CD4-positive, alpha-beta T cell treated with Interleukin-6 at 100 ng/mL for 8 hours (primary cell): ENCODE data around the gene PAK4.
"Not testable (repeated sequence)": the region's sequence is repeated elsewhere in the genome, so short reads cannot be mapped to it uniquely, and the experiment has no call there.

Experiments used
- DNase-seq: peaks from one replicate; pipeline ENCODE4 v3.0.0-alpha.2; 2020; ENCODE audit warnings: mixed read lengths, low spot score

The PAK4 gene

DNA sequence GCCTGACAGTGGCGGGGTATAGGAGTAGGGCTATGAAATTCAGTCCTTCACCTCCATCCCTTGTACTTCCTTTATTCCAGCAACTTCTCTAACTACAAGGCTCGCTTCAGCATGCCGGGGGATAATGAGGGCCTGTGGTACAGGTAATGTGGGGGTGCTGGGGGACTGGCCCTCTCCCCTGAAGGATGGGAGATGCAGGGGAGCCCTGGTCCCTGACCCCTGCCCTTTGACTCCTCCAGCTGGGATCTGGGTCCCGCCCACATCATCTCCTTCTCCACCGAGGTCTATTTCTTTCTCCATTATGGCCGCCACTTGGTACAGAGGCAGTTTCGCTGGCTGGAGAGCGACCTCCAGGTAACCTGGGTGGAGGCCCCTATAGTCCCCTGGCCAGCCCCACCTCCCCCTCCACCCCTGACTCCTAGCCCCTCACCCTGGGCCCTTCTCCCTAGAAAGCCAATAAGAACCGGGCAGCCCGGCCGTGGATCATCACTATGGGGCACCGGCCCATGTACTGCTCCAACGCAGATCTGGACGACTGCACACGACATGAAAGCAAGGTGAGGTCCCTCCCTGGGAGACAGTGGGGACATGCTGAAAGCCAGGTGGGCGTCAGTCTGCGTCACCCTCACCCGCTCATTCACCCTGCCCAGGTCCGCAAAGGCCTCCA is 25.0 kb upstream of the PAK4 start:
- DNase-seq = no peak

DNA sequence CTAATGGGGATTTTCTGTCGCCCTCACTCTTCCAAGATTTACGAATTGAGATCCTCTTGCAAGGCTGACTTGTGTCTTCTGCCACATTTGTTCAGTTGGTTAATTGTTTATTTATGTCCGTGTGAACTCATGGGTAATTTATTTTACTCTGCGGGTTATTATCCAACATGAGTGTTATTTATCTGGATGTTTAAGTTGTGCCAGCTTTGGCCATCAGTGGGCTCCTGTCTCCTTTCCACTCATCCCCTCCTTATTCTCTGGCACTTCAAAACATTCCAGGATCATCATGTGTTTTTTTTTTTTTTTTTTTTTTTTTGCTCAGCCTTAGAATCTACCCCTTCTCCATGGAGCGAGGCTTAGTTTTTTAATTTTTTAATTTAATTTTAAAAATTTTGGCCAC is 22.4 kb upstream of the PAK4 start:
- DNase-seq = no peak

DNA sequence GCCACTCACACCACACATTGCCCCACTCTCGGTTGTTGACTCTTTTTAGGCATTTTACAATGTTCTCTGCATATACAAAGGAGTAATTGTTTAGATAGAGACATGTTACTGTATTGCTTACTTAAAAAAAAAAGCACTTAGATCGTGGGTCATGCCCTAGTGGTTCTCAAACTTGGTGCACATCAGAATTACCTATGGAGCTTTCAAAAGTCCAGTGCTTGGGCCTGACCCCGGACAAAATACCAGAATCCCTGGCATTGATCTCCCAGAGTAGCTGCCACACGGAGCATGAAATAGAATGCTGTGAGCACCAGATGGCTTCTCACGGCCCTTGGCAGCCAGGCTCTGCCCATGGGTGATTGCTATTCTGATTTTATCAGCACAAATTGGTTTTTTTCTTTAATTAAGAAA is 21.4 kb upstream of the PAK4 start:
- DNase-seq = no peak

DNA sequence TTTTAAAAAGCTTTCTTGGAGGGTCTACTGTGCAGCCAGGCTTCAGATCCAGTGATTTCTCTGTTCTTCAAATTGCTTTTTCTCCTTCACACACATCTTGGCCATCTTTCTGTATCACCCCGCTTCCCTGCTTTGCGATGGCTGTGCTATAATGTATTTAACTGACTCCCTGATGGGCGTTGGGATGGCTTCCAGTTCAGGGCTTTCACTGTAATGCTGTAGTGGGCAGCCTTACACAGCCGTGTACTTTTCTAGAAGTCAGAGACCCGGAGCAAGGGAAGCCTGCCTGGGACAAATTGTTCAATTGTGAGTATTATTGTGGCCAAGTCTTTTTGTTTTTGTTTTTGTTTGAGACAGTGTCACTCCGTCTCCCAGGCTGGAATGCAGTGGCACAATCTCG is 19.4 kb upstream of the PAK4 start:
- no peak for DNase-seq

DNA sequence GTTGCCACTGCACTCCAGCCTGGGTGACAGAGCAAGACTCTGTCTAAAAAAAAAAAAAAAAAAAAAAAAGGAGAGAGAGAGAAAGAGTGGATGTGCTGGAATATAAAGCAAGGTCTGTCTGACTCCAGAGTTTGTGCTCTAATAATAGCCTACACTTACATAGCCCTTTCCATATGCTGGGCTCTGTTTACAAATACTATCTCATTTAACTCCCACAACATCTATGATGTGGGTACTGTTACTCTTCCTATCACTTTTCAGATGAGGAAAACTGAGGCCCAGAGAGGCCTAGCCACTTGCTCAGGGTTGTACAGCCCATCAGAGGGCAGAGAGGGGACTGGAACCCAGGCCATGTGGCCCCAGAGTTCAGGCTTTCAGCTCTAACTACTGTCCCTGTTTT is 15.9 kb upstream of the PAK4 start:
- no peak for DNase-seq

DNA sequence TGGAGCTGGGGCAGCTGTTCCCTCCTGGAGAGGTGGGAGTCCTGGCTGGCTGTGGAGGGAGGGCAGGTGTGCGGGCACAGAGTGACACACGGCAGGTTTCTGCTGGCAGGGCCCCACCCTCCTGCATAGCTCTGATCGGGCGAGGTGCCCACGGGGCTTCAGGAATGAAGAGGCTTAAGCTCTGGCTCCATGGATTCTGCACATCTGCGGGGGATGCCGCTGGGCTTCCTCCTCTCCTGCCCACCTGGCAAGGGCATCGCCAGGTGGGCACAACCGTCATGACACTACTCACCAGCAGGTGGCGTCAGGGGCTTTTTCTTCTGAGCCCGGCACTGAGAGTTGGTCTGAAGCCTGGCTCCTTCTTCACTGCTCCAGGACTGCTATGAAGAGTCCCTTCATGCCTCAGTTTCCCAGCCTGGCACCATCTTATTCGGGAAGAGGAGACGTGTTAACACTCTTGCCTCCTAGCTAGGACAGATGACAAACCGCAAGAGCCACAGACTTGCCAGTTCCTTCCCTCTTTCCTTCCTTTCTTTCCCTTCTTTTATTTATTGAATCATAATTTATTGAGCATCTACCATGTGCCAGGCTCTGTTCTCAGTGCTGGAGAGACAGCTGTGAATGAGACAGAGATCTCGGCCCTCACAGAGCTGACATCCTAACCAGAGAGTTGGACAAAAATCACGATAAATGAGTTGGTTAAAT is 15.2 kb upstream of the PAK4 start:
- DNase-seq = peak; percentile 64

DNA sequence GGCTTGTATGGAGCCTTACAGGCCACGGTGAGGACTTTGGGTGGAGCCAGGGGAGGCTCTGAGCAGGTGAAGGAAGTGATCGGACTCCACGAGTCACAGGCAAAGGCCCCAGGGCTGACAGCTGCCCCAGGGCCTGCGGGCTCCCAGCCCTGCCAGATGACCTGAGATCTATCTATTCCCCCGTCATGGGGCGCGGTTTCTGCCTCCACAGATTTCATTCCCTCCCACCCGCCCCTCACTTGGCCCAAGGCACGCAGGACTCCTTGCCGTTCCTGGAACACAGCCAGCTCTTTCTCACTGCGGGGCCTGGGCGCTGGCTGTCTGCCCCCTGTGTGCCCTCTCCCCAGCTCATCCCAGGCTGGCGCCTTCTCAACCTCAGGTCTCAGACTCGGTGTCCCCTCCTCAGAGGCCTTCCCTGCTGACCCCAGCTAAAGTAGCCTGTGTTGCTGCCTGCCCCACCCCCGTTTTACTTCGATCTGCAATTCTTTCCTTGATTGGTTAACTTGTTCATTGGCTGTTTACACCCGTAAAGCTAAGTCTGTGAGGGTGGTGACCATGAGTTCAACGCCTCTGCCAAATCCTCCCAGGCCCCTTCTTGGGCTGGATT is 13.9 kb upstream of the PAK4 start:
- DNase-seq = no peak

DNA sequence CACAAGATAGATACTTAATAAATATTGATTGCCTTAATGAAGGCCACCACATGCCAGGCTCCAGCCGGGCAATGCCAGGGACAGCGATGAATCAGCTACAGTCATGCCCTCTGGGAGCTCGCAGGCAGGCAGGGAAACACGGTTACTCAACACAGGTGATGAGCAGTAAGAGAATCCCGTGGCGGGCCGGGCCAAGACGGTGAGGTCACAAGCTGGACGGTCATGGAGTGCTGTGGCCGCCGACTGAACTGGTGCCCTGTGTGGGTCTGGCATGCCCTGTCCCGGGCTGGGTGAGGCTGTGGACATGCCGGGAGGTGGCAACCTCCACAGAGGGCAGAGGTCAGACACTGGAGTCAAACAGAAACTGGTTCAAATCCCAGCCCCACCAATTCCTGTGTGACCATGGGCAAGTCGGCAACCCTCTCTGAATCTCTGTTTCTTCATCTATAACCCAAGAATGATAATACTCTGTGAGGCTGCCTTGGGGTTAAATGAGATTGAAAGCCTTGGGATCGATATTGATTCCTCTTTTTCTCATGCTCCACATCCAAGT is 13.2 kb upstream of the PAK4 start:
- DNase-seq = no peak

DNA sequence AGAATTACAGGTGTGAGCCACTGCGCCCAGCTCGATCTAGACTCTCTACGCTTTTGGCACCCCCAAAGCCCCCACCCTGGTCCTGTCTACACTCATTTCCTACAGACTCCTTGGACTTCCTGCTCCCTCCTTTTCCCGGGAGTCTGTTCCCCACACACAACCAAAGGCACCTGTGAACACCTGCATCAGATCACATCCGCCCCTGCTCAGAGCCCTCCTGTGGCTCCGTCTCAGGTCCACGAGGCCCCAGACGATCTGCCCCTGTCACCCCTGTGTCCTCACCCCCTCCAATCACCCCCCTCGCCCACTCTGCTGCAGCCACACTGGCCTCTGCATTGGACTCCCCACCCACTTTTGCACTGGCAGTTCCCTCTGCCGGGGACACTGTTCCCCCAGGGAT is 12.4 kb upstream of the PAK4 start:
- DNase-seq = no peak

DNA sequence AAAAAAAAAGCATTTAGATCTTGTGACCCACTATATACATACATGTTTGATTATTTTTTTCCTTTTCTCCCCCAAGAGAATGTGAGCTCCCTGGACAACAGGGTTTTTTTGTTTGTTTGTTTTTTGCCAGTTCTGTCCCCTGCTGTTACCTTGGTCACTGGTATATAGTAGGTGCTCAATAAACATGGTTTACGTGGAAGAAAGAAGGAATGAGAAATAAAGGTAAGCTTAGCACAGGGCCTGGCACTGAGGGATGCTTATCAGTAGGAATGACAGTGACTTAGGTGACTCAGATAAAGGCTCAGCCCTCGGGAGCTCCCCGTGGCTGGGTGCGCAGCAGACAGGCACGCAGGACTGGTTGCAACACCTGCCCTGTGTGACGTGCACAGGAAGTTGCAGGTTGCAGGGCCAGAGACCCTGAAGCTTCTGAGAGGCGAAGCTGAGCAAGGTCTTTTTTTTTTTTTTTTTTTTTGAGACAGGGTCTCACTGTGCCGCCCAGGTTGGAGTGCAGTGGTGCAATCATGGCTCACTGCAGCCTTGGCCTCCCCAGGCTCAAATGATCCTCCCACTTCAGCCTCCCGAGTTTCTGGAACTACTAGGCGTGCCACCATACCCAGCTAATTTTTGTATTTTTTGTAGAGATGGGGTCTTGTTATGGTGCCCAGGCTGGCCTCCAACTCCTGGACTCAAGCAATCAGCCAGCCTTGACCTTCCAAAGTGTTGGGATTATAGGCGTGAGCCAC is 10.3 kb upstream of the PAK4 start:
- no peak for DNase-seq

DNA sequence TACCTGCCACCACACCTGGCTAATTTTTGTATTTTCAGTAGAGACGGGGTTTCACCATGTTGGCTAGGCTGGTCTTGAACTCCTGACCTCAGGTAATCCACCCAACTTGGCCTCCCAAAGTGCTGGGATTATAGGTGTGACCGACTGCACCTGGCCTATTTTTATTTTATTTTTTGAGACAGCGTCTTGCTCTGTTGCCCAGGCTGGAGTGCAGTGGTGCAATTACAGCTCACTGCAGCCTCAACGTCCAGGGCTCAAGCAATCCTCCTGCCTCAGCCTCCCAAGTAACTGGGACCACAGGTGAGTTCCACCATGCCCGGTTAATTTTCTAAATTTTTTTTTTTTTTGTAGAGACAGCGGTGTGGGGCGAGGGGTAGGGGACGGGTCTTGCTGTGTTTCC is 8.6 kb upstream of the PAK4 start:
- DNase-seq = not testable (repeated sequence)

DNA sequence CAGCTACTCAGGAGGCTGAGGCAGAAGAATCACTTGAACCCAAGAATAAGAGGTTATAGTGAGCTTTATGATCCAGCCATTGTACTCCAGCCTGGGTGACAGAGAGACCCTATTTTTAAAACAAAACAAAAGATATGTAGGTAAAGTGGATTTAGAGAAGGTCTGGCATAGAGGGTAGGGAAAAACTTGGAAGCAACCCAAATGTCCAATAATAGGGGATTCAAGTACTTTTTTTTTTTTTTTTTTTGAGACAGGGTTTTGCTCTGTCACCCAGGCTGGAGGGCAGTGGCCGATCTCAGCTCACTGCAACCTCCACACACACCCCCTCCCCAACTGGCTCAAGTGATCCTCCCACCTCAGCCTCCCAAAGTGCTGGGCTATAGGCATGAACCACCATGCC is 5.8 kb upstream of the PAK4 start:
- no peak for DNase-seq

DNA sequence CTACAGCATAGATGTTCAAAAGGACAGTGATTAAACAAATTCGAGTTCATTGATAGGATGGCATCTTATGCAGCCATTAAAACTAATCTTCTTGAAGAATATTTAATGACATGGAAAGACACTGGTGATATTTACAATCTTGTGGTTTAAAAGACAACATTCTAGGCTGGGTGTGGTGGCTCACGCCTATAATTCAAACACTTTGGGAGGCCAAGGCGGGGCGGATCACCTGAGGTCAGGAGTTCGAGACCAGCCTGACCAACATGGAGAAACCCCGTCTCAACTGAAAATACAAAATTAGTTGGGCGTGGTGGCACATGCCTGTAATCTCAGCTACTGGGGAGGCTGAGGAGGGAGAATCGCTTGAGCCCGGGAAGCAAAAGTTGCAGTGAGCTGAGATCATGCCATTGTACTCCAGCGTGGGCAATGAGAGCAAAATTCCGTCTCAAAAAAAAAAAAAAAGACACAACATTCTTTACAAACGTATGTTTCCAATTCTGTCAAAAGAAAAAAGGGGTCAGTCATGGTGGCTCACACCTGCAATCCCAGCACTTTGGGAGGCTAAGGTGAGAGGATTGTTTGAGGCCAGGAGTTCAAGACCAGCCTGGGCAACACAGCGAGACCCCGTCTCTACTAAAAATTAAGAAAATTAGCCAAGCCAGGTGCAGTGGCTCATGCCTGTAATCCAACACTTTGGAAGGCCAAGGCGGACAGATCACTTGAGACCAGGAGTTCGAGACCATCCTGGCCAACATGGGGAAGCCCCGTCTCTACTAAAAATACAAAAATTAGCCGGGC is 2.5 kb upstream of the PAK4 start:
- DNase-seq = no peak

DNA sequence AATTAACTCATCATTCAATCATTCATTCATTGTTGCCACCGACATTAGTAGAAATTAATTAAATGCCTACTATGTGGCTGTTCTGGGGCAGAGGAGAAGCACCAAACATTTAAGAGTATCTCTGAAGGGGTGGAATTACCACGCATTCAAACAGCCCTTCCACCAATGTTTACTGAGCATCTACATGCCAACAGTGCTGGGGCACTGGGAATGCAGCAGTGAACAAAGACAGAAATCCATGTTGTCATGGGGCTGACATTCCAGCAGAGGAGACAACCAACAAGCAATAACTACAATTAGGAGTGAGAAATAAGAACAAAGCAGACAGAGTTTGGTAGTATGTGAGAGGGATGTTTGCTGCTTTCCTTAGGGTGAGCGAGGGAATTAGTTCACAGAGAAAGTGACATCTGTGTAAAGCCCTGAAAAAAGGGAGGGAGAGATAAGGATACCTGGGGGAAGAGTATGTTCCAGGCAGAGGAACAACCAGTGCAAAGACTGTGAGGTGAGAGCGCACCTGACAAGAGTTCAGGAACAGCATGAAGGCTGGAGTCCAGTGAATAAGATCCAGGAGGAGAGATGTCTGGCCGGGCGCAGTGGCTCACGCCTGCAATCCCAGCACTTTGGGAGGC is 1.3 kb upstream of the PAK4 start:
- no peak for DNase-seq

DNA sequence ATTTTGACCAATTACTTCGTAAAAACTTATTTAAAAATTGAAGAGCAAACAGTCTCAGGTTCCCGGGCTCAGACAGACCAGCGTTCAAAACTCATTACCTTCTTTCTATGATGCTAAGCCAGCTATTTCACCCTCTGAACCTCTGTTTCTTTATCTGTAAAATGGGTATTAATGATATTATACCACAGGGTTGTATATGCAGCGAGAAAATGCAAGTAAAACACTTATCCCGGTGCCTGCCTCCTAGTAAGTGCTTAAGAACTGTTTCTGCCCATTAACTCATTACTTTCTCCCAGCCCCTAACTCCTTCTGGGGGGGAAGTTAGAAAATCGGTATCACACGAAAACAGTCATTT is 410 bp upstream of the PAK4 start:
- DNase-seq = no peak

DNA sequence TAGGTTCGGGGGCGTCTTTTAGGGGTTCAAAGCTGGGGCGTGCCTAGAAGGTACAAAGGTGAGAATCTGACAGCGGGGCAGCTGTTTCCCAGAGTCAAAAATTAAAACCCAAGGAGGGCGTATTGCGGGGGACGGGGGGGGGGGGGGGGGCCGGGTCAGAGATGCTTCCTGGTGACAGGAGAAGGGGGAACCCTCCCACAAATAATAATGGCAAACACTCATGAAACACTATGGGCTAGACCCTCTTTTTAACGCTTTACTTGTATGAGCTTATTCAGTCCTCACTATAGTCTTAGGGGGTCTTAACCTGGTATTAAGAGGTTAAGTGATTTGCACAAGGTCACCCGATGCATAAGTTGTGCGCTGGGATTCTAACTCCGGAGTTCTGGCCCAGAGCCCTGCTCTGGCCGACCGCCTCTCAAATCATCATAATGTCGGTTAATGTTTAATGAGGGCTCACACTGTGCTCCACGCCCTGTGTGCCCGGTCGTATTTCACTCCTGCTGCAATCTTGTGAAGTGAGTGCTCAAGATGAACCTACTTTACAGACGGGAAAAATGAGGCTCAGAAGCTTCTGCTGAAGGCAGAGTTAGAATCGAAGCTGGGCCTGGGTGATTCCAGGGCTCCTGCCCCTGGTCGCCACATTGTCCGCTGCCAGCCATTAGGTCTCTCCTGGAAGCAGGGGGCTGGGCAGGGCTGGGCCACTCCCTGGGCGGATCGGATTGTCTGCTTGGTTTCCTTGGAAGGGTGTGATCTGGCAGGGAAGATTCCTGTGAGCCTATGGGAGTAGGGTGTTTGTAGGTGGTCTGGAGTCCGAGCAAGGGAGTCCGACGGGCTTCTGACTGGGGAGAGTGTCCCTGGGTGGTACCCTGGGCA is 964 bp downstream of the PAK4 start:
- DNase-seq = no peak

DNA sequence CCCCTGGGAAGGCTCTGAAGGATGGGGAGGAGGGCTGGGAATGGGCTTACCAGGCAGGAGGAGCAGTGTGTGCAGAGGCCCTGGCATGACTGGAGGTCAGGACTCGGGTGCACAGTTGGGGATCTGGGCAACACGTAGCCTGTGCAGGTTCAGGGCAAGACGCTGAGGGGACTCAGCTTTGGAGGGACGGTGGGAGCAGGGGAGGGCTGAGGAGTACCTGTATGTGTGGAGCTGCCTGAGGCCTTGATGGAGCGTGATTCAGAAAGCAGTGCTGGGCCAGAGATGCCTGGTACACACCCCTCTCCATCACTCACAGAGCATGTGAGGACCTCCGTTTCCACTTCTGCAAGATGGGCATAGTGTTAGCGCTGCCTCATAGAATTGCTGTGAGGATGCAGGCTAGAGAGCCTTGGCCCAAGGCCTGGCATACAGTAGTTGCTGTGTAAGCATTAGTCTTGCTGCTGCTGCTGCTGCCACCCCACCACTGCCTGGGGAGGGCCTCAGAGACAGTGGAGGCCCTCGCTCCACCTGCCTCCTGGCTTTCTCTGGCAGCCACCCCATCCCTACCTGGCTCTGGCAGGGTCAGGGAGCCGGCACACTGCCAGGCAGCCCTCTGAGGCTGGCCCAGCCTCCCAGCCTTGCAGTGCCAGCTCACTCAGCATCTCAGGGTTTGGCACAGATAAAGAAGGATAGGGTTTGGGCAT is 2.4 kb downstream of the PAK4 start:
- no peak for DNase-seq

DNA sequence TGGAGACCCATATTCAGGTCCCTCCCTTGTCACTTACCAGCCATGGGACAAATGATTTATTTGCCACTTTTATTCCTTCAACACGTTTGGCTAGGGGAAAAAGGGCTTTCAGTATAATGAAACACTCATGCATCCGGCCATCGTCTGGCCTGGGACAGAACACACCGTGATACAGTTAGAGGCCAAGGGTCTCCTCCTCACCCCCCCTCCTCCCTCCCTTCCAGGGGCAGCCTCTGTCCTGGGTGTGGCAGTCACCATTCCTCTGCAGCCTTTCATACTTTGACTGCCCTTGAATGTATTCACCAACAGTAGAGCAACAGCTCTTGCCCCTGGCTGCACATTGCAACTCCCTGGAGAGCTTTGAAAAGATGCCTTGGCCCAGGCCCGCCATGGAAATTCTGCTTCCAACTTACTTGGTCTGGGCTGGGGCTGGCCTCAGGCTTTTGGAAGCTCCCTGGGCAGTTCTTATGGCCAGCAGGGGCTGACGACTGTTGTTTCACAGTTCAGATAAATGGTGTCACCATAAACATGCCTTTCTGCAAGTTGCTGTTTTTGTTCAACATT is 3.0 kb downstream of the PAK4 start:
- no peak for DNase-seq

DNA sequence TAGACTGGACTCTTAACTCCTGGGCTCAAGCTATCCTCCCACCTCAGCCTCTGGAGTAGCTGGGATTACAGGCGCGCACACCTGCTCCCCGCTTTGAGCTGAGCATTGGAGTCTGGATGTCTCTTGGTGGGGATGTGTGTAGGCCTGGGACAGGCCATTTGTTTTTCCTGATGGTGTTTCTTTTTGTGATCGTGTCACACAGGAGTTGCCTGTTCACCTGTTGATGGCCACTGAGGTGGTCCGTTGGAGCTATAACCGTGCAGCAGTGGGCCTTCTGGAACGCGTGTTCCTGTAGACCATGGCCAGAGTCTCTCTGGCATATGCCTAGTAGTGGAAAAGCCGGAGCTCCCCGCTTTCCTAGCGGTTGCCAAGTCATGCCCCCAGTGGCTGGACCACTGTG is 3.5 kb downstream of the PAK4 start:
- DNase-seq = no peak
